Activated gamma-delta T cell treated with Interleukin-2 at 50 U/mL for 16 hours (primary cell): ENCODE results near the gene LIMS1.
"Not testable (repeated sequence)": the region's sequence is repeated elsewhere in the genome, so short reads cannot be mapped to it uniquely, and the experiment has no call there.

Experiments used
- DNase-seq: peaks from one replicate; pipeline ENCODE4 v3.0.0-alpha.2; 2020

The LIMS1 gene

GRCh38 chr2:108588070-108588668 is 53.9 kb downstream of the LIMS1 start:
- no peak for DNase-seq

GRCh38 chr2:108589372-108589771 is 55.1 kb downstream of the LIMS1 start:
- no peak for DNase-seq

GRCh38 chr2:108589781-108590180 is 55.5 kb downstream of the LIMS1 start:
- DNase-seq = no peak

- no peak for DNase-seq
These were observed 56.9 kb downstream of the LIMS1 start for GRCh38 chr2:108591163-108591562.

GRCh38 chr2:108593547-108594098 is 59.4 kb downstream of the LIMS1 start:
- DNase-seq = no peak

GRCh38 chr2:108594132-108594981 is 60.1 kb downstream of the LIMS1 start:
- DNase-seq = no peak

- DNase-seq = no peak
These were observed 60.8 kb downstream of the LIMS1 start for GRCh38 chr2:108594982-108595464.

- DNase-seq = not testable (repeated sequence)
These were observed 61.5 kb downstream of the LIMS1 start for GRCh38 chr2:108595771-108596170.

- not testable (repeated sequence) for DNase-seq
These were observed 63.0 kb downstream of the LIMS1 start for GRCh38 chr2:108597105-108597744.

GRCh38 chr2:108601199-108601598 is 66.9 kb downstream of the LIMS1 start:
- not testable (repeated sequence) for DNase-seq

- DNase-seq = no peak
These were observed 68.2 kb downstream of the LIMS1 start for GRCh38 chr2:108602422-108602821.

- no peak for DNase-seq
These were observed 69.9 kb downstream of the LIMS1 start for GRCh38 chr2:108604196-108604595.

- DNase-seq = no peak
These were observed 71.7 kb downstream of the LIMS1 start for GRCh38 chr2:108605947-108606346.

GRCh38 chr2:108607706-108608301 is 73.5 kb downstream of the LIMS1 start:
- peak; percentile 33 for DNase-seq

- DNase-seq = no peak
These were observed 76.8 kb downstream of the LIMS1 start for GRCh38 chr2:108611021-108611420.

GRCh38 chr2:108612153-108612513 is 77.9 kb downstream of the LIMS1 start:
- DNase-seq = no peak

- peak; percentile 46 for DNase-seq
These were observed 78.4 kb downstream of the LIMS1 start for GRCh38 chr2:108612514-108613183.

GRCh38 chr2:108613261-108614042 is 79.2 kb downstream of the LIMS1 start:
- DNase-seq = no peak

GRCh38 chr2:108614043-108614545 is 79.8 kb downstream of the LIMS1 start:
- DNase-seq = no peak

GRCh38 chr2:108614659-108615058 is 80.4 kb downstream of the LIMS1 start:
- no peak for DNase-seq

GRCh38 chr2:108615480-108616090 is 81.3 kb downstream of the LIMS1 start:
- DNase-seq = no peak
